NCI-H774 (cell line): ENCODE measurements around the gene NTNG1.
"Not testable (repeated sequence)": the region's sequence is repeated elsewhere in the genome, so short reads cannot be mapped to it uniquely, and the experiment has no call there.

Source experiments
- DNase-seq: peaks from one replicate; lab custom pipeline; 2025; lab: John Stamatoyannopoulos, UW

The NTNG1 gene

DNA sequence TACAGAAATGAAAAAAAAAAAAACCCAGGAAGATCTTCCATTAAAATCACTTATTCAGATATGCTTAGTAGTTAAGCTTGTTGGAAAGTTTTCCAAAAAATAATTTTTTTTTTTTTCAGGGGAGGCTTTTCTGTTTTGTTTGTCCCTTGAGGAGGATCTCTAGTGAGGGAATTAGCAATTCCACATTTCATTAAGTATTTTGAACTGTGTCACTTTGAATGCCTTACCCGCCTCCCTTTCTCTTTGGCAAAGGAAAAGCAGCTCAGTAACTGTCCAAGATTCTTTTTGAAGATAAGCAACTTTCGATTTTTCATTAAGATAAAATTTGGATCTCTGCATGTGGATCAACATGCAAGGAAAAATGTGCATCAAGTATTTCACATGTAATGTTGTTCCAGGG is 1.8 kb downstream of the NTNG1 start:
- DNase-seq, result no peak

DNA sequence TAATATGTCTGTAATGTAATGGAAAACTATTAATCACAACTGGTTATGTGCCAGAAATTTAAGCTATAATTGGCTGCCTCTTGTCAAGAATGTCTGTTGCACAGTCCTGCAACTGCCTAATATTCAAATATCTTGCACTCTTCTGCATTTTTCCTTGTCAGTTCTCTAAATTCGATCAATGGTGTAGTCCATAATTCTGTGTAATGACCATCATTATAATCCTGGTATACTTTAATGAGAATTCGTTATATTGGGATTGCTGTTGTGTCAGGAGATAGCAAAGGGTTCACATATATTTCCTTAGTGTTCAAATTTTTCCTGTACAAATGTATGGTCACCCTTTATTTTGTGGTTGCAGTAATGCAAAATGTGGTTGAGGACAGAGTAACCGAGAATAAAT is 4.8 kb downstream of the NTNG1 start:
- DNase-seq, result no peak

DNA sequence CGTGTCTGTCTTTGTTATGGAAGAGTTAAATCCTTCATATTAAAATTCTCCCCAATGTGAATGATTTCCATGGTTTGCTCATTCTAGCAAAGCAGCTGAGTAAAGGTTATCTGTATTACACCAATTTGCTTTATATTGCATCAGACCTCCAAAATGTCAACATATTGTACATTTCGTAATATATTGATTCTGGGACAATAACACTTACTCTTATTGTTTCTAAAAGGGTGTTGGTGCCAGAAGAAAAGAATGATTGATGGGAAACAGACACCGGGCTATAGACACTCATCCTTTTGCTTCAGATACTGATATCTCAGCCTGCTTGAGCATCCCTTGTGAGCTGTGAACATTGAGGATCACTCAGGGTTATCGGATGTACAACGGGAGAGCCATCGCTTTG is 7.0 kb downstream of the NTNG1 start:
- no peak for DNase-seq

DNA sequence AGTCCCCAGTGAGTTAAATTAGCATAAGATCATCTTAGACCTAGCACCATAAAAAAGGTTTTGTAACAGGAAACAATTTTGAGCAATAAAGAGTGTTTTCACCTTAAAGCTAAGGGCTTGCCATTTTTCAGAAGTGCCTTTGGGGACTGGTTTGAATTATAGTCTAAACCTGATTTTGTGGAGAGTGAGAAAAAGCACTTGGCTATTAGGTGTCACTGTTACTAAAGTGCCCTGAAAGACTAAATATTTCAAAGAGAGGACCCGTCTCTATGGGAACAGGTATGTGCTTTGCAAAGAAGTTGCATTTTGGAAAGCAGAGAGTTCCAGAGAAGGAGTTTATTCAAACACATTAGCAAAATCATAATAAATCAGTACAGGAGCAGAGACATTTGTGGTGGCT is 9.1 kb downstream of the NTNG1 start:
- no peak for DNase-seq

DNA sequence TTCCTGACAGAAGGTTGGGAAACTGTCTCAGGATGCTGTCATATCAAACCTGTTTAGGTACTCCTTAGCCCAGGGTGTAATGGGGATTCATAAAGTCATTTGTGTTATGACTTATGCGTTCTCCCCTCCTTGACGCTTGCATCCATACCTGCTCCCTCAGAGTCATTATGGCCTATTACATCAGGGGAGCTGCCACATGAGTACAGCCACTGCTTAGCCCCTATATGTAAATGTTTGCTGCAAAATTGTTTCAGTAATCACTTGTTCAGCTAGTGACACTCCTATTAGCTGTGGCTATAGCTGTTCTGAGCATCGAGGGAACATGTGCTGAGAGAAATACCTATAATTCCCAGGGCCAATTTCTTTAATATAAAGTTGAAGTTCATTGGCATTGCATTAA is 10.5 kb downstream of the NTNG1 start:
- no peak for DNase-seq

DNA sequence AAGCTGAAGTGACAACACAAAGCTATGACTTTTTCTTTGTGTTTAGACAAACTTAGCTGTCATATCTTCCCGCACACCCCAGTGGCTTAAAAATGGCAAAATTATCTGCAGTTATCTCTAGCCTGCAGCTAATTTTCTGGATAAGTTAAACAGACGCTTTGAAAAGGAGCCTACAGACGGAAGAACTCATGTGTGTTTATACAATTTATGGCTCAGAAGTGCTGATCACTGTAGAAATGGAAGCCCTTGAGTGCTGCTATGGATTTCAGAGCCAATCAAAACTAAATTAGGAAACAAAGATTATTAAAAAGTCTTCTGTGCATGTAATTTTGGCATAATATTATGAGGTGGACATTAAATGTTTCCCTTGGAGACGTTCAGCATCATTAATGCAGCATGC is 11.6 kb downstream of the NTNG1 start:
- no peak for DNase-seq

DNA sequence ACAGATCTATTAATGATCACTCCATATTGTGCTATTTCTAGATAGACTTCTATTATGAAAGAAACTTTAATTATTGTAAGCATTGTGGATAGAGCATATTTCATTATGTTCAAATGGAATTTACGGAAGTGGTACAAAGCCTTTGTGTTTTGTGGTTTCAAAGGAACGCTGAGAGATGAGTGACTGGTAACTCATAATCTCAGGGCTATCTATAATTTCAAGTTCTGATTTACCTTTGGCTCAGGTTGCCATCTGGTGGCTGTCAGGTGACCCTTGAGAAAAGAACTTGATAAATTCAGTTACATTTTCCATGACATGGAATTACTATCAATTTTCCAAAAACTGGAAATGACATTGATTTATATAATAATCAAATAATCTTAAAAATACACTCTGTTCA is 12.2 kb downstream of the NTNG1 start:
- no peak for DNase-seq

DNA sequence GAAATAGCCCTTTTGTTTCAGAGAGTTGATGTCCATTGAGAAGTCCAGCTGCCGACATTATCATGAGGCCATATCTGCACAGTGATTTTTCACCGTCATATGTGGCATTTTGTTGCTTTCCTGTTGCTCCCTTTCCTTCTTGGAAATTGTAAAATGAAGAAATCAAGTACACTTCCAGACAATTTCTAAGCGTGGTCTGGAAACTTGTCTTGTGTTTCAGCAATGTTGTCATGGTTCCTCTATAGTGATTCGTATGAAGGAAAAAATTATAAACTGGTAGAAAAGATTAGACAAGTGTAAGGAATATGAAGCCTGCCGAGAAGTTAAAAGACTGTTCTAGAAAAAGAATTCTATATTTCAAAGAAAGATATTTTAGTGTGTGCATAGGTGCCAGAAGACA is 17.7 kb downstream of the NTNG1 start:
- DNase-seq, result no peak

DNA sequence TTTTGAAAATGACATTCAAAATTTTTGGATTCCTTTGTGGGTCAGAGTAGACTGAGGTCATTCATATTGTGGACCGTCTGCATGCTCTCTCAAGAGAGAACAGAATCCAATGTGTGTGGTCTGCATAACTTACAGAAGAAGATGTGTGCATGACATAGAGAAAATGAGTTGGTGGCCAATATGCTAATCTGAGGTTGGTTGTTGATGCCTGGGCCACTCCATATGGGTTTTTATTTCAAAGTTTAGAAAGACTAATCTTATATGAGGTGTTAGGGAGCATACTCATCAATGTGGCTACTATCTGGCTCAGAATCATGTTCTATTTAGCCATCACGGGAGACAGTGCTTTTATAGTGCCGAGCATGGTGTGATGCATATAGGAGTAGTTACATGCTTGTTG is 18.2 kb downstream of the NTNG1 start:
- no peak for DNase-seq

DNA sequence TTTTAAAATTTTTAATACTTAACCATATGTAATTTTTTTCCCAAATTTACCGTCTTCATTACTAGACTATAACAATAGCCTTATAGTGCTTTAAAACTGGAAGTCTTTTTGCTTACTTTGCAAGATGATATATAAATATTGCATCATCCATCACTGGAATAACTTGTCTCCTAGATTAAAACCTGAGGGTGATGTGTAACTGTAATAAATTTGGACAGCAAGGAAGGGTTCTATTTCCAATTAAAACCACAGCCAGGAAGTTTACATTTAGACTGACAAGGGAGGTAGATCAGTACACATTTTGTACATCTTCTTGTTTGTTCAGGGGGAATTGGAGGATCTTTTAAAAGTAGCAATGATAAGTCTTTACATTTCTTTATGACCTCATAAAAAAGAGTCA is 21.9 kb downstream of the NTNG1 start:
- DNase-seq, result no peak

DNA sequence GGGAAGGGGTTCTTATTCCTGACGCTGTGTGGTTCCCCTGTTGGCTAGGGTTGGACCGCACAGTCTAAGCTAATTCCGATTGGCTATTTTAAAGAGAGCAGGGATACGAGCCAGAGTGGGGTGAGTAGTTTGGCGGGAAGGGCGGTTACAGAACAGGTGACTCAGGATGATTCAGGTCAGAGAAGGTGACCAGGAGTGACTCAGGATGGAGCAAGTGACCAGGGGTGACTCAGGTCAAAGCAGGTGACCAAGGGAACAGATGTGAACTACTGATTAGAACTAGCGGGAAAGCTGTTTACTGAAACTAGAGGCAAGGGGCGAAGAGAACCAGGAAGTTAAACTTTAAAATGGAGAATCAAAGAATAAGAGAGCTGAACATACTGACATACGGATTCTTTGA is 24.1 kb downstream of the NTNG1 start:
- not testable (repeated sequence) for DNase-seq

DNA sequence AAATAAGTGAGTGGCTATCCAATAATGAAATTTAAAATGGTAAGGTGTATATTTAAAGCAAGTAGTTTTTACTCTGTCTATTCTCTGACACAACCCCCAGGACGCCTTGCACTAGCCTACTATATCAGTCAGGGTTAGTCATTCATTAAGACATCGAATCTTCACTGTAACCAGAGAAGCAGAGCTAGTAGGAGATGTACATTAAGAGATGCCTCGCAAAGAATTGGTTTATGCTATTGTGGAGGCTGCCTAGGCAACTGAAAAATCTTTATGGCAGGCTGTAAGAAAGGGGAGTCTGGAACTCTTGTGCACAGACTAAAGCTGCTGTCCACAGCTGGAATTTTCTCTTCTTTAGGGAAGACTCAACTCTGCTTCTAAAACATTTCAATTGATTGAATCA is 28.8 kb downstream of the NTNG1 start:
- no peak for DNase-seq

DNA sequence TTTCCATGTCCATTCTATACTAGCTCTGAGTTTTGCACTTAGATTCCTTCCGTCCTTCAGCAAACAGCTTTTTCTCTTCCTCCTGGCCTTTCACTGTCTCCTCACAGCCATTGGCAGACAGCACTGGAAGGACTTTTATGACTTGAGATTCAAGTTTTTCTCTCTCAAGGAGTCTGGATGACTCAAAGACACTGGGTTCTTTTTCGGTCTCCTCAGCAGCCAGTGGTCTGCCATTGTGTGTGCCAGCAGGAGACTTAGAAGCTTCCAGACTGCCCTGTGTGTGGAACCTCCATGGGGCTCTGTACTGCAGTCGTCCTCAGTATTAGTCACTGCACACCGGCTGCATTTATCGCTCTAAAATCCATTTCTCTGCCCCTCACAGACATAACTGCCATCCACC is 30.5 kb downstream of the NTNG1 start:
- DNase-seq, result no peak

DNA sequence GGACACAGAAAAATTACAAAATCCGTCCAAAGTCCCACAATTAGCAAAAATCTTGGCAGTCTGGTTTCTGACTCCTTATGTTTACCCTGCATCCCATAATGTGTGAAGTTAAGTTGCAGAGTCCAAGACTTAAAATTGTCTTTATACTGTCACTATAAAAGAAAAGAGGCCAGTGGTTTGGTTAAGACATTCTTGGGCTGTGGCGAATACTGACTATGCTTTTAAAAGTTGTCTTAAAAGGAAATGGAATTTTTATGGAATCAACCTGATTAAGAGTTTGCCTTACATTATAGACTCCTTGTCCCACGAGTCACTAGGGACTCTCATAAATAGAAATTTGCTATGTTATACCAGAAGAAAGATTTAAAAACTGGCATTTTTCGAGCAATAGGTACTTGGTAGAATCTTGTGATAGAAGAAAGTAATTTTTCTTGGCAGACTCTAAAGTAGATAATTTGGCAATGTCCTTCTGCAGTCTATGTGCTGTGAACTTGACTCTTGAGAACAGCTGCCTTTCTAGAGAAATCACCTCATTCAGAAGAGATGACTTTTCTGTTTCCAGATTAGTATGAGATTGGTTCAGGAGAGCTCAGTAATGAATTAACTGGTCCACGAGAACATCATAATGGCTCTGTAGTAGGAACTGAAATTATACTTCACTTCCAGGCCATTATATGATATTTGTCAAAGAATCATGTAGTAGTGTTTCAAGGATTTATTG is 31.8 kb downstream of the NTNG1 start:
- DNase-seq, result no peak

DNA sequence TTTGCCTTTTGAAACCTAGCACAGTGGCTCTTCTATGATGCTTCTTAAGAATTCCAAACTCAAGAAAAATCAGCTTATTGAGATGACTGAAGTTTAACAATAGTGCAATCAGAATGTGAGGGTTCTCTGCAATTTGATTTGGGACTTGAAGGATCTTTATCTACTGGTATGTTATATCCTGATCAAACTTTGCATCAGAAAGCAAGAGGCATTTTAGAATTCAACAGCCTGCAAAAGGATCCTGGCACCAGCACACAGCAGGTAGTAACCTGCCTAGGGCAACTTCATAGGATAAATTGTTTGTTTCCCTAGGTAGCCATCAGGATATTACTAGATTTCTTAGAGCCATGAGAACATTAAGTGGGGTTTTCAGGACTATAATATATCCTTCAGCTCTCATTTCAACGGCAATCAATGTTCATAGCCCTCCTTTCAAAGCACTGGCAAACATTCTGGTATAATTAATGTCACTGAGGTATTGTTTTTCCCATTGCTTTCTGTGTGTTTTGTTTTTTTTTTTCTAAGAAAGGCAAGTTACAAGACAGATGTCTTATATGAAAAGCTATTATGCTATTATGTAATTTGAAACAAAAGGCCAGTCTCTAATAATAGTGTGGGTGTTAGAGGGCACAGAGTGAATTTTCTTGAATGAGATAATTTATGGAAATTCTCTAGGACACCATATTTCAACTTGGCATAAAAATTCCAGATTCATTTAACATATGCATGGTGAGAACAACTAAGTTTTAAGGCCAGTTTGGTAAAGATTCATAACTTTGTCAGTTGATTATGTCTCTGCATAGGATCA is 34.5 kb downstream of the NTNG1 start:
- no peak for DNase-seq

DNA sequence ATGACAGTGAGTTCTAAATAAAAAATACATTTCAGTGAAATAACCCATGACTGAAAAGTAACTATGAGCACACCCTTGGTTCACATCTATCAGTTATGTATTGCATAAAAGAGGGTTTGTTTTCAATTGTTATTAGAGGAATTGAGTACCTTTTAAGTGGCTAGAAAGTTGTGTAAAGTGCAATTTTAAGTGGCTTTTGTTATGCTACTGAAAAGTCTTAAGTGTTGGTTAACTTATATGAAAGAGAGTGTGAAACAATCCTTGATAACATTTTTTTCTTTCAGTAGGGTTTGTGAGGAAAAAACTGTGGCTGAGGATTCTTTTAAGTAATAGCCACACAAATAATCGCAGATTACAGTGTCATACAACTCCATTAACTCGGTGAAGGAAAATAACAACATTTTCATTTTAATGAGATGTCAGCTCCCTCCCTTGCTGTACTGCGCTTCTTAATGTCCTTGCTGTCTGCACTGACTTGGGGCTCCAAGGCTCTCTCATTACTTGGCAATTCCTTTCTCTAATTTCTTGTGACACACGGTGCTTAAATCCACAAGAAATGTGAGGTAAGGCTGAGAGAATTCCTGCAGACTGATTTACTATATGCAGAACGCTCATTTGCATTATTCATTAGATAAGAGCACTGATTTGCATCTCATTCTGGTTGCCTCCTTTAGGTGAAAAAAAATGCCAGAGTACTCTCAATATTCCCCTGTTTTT is 40.6 kb downstream of the NTNG1 start:
- DNase-seq, result no peak

DNA sequence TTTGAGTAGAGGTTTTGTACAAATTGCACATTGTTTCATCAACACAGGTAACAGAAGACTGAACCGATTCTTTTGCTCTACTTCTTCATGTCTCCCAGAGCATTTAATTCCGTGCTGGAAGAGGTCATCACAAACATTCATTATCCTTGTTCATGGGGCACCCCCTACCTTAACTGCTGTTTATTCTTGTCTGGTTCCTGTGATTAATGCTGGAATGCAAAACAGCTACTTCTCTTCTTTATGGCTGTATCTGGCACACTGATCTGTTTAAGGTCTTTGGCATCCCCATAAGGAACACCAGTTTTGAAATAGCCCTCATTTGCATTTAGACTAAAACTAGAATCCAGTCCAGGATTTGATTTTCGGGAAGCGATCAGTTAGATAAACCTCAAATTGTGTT is 42.2 kb downstream of the NTNG1 start:
- no peak for DNase-seq

DNA sequence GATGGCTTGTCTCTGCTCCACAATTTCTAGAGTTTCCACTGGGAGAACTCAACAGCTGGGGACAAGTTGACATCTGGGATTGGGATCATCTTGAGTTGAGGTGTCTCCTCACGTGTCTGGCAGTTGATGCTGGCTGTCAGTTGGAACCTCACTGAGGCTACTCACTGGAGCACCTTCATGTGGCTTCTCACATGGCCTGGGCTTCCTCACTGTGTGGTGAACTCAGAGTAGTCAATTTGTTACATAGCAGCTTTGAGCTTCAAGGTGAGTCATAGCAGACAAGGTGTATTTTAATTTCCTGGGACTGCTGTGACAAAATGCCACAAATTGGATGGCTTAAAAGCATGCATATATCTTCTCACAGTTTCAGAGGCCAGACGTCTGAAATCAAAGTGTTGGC is 44.0 kb downstream of the NTNG1 start:
- DNase-seq, result no peak

DNA sequence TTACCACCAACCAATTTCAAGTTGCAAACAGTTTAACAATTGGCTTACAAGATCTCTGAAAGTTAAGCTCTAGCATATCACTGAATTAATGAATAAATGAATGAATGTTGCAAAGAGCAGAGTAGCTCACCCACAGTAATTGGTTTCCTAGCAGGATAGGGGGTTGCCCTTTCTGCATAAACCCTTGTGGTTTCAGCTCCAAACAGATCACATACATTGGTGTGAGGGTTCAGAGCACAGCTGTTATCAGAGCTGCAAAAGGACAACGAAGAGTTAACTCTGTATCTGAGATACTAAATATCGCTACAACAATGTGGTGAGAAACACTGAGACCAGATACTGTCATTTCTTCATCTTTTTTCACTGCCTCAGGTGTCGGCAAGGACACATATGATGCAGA is 46.6 kb downstream of the NTNG1 start:
- DNase-seq, result no peak

DNA sequence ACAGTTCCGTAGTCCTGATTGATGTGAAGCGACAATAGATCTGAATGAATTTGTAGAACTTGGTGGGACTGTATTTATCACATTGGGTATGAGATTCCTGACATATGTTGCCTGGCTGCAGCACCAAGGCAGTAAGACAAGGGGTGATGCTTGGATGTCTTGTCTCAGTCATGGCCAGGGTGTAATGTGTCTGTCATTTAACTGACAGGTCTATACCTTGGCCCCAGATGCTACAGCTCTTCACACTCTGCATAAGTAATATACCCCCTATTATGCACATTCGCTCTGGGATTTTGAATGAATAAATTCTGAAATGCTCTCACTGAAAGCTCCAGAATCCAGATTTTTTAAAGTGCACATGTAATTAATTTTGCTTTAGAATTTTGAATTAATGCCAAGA is 47.3 kb downstream of the NTNG1 start:
- no peak for DNase-seq

DNA sequence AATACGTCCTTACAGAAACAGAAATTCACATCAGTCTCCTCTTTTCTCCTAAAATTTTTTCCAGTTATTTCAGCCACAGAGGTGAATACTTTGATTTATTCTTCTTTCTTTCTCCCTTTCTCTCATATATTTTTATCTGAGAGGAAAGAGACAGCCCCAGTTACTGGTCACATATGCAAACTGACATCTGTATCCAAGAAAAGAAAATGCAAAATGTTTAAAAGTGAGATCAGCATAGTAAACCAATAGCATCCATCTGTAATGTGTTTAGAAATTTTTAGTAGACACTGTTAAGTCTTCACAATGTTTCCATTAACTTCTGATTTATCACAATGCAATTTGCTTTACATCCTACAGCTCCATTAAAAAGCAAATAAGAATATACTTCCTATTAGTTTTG is 53.5 kb downstream of the NTNG1 start:
- no peak for DNase-seq

DNA sequence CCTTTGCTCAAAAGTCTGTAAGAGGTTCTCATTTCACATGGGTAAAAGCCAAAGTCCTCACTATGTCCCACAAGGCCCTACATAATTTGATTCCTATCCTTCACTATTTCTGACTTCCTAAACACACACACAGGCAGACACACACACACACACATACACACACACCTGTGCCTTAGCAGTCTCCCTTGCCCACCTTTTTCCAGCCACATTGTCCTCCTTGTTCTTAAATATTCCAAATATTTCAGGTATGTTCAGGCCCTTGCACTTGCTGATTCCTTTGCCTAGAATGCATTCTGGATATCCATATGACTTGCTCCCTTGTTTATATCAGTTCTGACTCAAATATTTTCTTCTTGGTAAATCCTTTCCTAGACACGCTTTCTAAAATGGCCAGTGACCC is 54.6 kb downstream of the NTNG1 start:
- no peak for DNase-seq

DNA sequence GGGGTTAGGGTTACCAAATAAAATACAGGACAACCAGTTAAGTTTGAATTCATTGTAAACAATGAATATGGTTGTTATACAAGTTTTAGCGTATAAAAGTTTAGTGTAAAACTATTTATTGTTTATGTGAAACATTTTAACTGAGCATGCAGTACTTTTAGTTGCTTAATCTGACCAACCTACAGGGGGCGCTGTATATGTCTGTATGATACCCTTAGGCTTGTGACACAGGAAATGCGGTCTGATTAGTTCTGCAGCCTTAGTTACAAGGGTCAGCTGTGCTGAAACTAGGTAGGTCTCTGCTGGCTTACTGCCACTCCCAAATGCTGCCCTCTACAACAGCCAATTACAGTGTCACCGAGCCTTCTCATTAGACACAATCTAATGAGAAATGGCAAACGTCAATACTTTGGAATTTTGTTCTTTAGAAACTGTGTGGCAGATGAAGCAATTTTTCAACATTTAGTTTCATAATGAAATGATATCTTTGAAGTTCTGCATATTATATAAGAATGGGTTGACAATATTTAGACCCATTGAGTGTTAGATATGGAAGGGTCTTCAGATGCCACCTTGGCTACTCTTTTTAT is 56.2 kb downstream of the NTNG1 start:
- DNase-seq, result no peak
